HepG2 (cell line): ENCODE measurements around the gene JAK2. TPM values are rescaled to one million over a fixed set of nuclear protein-coding genes. Genes with fewer than 3 reads are reported as not detected.

Experiments used
- CCDC6 ChIP-seq: sonication (generic); formaldehyde crosslinking; IDR thresholded peaks from 2 replicates; pipeline ENCODE4 v1.8.1; 2022; ENCODE audit warnings: mild to moderate bottlenecking, missing genetic modification reagents, moderate library complexity
- ERF ChIP-seq: IDR thresholded peaks from 2 replicates; pipeline ENCODE4 v1.6.1; 2018; ENCODE audit warnings: missing biosample characterization, missing genetic modification reagents
- GZF1 ChIP-seq: sonication (generic); formaldehyde crosslinking; IDR thresholded peaks from 2 replicates; pipeline ENCODE4 v1.5.1; 2020; ENCODE audit warnings: mild to moderate bottlenecking, missing genetic modification reagents
- MTA1 ChIP-seq: sonication (generic); formaldehyde crosslinking; IDR thresholded peaks from 2 replicates; pipeline ENCODE4 v1.4.0; 2020; ENCODE audit warnings: missing genetic modification reagents, mild to moderate bottlenecking, borderline replicate concordance
- MYNN ChIP-seq: sonication (generic); formaldehyde crosslinking; IDR thresholded peaks from 2 replicates; pipeline ENCODE4 v1.4.0; 2020; ENCODE audit warnings: mild to moderate bottlenecking, low read depth, missing genetic modification reagents
- NRL ChIP-seq: sonication (generic); formaldehyde crosslinking; IDR thresholded peaks from 2 replicates; pipeline ENCODE4 v1.5.0; 2020; ENCODE audit warnings: missing genetic modification reagents, mild to moderate bottlenecking, moderate library complexity, borderline replicate concordance
- ONECUT2 ChIP-seq: sonication (generic); formaldehyde crosslinking; IDR thresholded peaks from 2 replicates; pipeline ENCODE4 v1.4.0; 2020; ENCODE audit warnings: missing genetic modification reagents
- TBX3 ChIP-seq: fragments of 450-650 bp; IDR thresholded peaks from 2 replicates; pipeline ENCODE4 v1.6.1; 2017; ENCODE audit warnings: antibody characterized with exemption, mild to moderate bottlenecking, inconsistent platforms, borderline replicate concordance
- XRCC5 ChIP-seq: fragments of 200-400 bp; formaldehyde crosslinking; optimal IDR thresholded peaks from 2 replicates; pipeline ENCODE3; 2017; ENCODE audit warnings: mild to moderate bottlenecking, low read length
- ZFP82 ChIP-seq: sonication (generic); formaldehyde crosslinking; IDR thresholded peaks from 2 replicates; pipeline ENCODE4 v1.5.1; 2020; ENCODE audit warnings: mild to moderate bottlenecking, missing genetic modification reagents, borderline replicate concordance
- ZNF207 ChIP-seq: fragments of 450-650 bp; IDR thresholded peaks from 2 replicates; pipeline ENCODE4 v1.6.1; 2016; ENCODE audit warnings: antibody characterized with exemption, borderline replicate concordance
- ZNF460 ChIP-seq: sonication (generic); formaldehyde crosslinking; IDR thresholded peaks from 2 replicates; pipeline ENCODE4 v1.5.1; 2020; ENCODE audit warnings: missing genetic modification reagents, mild to moderate bottlenecking, borderline replicate concordance
- ZNF713 ChIP-seq: sonication (generic); formaldehyde crosslinking; IDR thresholded peaks from 2 replicates; pipeline ENCODE4 v1.4.0; 2020; ENCODE audit warnings: mild to moderate bottlenecking, missing genetic modification reagents
- polyA plus RNA-seq, 8 experiments: library from polyadenylated mRNA; depleted of rRNA in 3 of 8; stranded (reverse) in 7 of 8; unstranded in 1 of 8; fragments of >200 nt; fragmentation: Illumina TruSeq in 4 of 8; extraction: Trizol in 4 of 8; gene quantifications; 2 replicates each; pipeline versions ENCODE4 v1.2.1 to v1.2.3, GENCODE V29; 2011 to 2016; ENCODE audit warnings: low read depth in 4 of 8, missing spikeins in 1 of 8, mixed read lengths in 1 of 8; ENCODE audit not compliant: insufficient read depth in 1 of 8
- total RNA-seq, 5 experiments: library from RNA; depleted of rRNA; stranded (reverse); fragments of >200 nt; fragmentation: Illumina TruSeq; extraction: Trizol; gene quantifications; 2 replicates each; pipeline ENCODE4 v1.2.3, GENCODE V29; 2016; ENCODE audit warnings: low read depth in 1 of 5
- TF ChIP-seq, protein P1 (sequence below): sonication (generic); formaldehyde crosslinking; IDR thresholded peaks from 2 replicates; pipeline ENCODE4 v1.4.0; 2020; ENCODE audit warnings: mild to moderate bottlenecking, missing genetic modification reagents
- TF ChIP-seq, protein P2 (sequence below): sonication (generic); formaldehyde crosslinking; IDR thresholded peaks from 2 replicates; pipeline ENCODE4 v1.9.0; 2021; ENCODE audit warnings: missing genetic modification reagents, mild to moderate bottlenecking, borderline replicate concordance
- TF ChIP-seq, protein P3 (sequence below): sonication (generic); formaldehyde crosslinking; IDR thresholded peaks from 2 replicates; pipeline ENCODE4 v1.5.1; 2020; ENCODE audit warnings: missing genetic modification reagents, mild to moderate bottlenecking, borderline replicate concordance
- TF ChIP-seq, protein P4 (sequence below): sonication (generic); formaldehyde crosslinking; IDR thresholded peaks from 2 replicates; pipeline ENCODE4 v1.4.0; 2020; ENCODE audit warnings: mild to moderate bottlenecking, missing genetic modification reagents

JAK2 gene
- total and polyA plus RNA-seq, 2 of the 13 experiments (the other 11 are each of a cell fraction or from before 2014, with no cell fraction given): 1.1 to 4.1 TPM

DNA sequence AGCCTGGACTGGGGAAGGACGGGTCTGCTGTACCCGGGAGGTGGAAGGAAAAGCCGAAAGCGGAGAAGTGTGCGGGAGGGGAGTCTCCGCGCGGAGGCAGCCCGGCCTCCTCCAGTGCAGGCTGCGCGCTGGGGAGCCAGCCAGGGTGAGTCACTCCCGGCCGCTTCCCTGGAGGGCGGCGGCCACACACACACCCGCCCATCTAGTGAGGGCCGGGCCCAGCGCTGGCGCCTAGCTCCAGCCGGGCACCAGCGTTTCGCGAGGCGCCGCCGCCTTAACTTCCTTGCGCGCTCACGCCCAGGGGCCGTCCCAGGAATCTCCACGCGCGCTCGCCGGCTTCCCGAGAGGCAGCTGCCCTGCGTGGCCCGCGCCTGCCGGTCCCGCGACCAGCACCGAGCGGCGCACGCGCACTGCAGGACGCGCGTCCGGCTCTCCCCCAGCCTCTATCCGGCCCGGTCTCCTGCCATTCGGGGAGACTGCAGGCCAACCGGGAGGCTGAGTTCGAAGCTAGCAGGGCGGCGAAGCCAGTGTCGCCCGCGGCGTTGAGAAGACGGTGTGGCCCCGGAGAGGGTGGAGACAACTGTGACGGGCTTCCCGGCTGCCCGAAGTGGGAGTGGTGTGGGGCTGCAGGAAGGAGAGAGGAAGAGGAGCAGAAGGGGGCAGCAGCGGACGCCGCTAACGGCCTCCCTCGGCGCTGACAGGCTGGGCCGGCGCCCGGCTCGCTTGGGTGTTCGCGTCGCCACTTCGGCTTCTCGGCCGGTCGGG lies at the start of gene JAK2 (continued):
- TF ChIP-seq ZNF460 (CRISPR knock-in tag) (no peak), CCDC6 (CRISPR knock-in tag) (peak; percentile 94; the same call in 1 of the 2 replicates), ZFP82 (CRISPR knock-in tag) (peak; percentile 85), XRCC5 (peak; percentile 73), GZF1 (CRISPR knock-in tag) (0 out of 2 replicates have a peak, but pooled peaks have one; percentile 14), TBX3 (no peak), ERF (CRISPR knock-in tag) (peak; percentile 45), MTA1 (CRISPR knock-in tag) (peak; percentile 60), MYNN (CRISPR knock-in tag) (no peak), ZNF207 (no peak), ONECUT2 (no peak), NRL (peak; percentile 17; the same call in 1 of the 2 replicates), ZNF713 (CRISPR knock-in tag) (peak; percentile 96; the same call in 1 of the 2 replicates)
- TF ChIP-seq, protein P1, sequence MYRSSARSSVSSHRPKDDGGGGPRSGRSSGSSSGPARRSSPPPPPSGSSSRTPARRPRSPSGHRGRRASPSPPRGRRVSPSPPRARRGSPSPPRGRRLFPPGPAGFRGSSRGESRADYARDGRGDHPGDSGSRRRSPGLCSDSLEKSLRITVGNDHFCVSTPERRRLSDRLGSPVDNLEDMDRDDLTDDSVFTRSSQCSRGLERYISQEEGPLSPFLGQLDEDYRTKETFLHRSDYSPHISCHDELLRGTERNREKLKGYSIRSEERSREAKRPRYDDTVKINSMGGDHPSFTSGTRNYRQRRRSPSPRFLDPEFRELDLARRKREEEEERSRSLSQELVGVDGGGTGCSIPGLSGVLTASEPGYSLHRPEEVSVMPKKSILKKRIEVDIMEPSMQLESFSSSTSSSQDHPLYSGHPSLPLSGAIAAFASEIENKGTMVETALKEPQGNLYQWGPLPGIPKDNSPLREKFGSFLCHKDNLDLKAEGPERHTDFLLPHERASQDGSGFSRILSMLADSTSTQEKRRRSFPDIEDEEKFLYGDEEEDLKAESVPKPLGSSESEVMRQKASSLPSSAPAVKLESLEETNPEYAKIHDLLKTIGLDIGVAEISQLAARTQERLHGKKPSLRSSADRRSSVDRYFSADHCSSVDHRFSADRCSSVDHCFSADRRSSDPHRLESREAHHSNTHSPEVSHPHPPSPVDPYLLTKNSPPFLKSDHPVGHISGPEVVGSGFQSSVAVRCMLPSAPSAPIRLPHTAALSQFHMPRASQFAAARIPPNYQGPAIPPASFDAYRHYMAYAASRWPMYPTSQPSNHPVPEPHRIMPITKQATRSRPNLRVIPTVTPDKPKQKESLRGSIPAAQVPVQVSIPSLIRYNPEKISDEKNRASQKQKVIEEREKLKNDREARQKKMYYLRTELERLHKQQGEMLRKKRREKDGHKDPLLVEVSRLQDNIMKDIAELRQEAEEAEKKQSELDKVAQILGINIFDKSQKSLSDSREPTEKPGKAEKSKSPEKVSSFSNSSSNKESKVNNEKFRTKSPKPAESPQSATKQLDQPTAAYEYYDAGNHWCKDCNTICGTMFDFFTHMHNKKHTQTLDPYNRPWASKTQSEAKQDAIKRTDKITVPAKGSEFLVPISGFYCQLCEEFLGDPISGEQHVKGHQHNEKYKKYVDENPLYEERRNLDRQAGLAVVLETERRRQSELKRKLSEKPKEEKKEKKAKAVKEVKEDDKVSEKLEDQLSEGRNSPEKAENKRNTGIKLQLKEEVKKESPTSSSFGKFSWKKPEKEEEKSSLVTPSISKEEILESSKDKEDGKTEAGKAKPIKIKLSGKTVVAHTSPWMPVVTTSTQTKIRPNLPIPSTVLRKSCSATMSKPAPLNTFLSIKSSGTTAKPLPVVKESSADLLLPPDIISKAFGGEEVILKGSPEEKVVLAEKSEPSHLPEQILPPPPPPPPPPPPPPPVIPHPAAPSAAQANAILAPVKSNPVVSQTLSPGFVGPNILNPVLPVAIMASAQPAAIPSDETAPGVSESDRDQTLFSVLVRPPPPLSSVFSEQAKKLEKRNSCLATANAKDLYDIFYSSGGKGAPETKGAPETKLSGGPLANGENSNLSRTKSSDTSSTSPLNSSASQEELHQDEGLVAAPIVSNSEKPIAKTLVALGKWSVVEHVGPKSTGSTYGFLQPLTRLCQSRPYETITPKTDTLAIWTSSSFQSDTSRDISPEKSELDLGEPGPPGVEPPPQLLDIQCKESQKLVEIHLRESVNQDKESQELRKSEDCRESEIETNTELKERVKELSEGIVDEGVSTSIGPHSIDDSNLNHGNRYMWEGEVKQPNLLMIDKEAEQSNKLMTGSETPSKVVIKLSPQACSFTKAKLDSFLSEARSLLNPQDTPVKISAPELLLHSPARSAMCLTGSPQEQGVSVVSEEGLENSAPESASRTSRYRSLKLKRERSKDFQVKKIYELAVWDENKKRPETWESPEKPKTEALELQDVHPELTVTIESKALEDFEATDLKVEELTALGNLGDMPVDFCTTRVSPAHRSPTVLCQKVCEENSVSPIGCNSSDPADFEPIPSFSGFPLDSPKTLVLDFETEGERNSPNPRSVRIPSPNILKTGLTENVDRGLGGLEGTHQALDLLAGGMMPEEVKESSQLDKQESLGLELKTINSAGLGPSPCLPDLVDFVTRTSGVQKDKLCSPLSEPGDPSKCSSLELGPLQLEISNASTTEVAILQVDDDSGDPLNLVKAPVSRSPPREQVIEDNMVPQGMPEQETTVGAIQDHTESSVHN (CRISPR knock-in tag): no peak
- TF ChIP-seq, protein P2, sequence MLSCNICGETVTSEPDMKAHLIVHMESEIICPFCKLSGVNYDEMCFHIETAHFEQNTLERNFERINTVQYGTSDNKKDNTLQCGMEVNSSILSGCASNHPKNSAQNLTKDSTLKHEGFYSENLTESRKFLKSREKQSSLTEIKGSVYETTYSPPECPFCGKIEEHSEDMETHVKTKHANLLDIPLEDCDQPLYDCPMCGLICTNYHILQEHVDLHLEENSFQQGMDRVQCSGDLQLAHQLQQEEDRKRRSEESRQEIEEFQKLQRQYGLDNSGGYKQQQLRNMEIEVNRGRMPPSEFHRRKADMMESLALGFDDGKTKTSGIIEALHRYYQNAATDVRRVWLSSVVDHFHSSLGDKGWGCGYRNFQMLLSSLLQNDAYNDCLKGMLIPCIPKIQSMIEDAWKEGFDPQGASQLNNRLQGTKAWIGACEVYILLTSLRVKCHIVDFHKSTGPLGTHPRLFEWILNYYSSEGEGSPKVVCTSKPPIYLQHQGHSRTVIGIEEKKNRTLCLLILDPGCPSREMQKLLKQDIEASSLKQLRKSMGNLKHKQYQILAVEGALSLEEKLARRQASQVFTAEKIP (CRISPR knock-in tag): no peak
- TF ChIP-seq, protein P3, sequence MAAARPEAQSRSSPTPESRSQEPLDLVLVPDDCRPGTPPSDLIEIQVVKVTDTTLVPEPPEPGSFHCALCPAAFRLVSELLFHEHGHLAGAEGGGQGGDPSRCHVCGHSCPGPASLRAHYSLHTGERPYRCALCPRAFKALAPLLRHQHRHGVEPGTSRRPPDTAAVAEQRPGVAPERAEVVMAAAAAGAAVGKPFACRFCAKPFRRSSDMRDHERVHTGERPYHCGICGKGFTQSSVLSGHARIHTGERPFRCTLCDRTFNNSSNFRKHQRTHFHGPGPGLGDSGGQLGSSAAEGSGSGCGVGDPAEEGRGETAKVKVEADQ (CRISPR knock-in tag): no peak; the same call in none of the 2 replicates
- TF ChIP-seq, protein P4, sequence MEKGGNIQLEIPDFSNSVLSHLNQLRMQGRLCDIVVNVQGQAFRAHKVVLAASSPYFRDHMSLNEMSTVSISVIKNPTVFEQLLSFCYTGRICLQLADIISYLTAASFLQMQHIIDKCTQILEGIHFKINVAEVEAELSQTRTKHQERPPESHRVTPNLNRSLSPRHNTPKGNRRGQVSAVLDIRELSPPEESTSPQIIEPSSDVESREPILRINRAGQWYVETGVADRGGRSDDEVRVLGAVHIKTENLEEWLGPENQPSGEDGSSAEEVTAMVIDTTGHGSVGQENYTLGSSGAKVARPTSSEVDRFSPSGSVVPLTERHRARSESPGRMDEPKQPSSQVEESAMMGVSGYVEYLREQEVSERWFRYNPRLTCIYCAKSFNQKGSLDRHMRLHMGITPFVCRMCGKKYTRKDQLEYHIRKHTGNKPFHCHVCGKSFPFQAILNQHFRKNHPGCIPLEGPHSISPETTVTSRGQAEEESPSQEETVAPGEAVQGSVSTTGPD (CRISPR knock-in tag): no peak
